ENCODE measurements around the gene TARM1. TPM values are rescaled to one million over a fixed set of nuclear protein-coding genes. Genes with fewer than 3 reads are reported as not detected.

The TARM1 gene
- total RNA-seq, 2 donors from 2014 or later, result not detected

GRCh38 chr19:54029930-54030490 lies 51.2 kb downstream of the TARM1 start:
- H3K36me3 ChIP-seq, result no peaks in the 10 kb centered on the region
- no peak overlapping the region for H3K4me3 ChIP-seq
- no peak overlapping the region for H3K27ac ChIP-seq
- DNase-seq (ENCODE audit: low spot score), result no peak
- no peak for ATAC-seq (ENCODE audit: insufficient number of reproducible peaks, low FRiP score, low read depth)
- no peaks in the 10 kb centered on the region for H3K9me3 ChIP-seq
- H3K4me1 ChIP-seq (ENCODE audit: control insufficient read depth in 1 of 2, low read depth in 2 of 2), result no peaks in the 10 kb centered on the region
- TF ChIP-seq, protein P1, sequence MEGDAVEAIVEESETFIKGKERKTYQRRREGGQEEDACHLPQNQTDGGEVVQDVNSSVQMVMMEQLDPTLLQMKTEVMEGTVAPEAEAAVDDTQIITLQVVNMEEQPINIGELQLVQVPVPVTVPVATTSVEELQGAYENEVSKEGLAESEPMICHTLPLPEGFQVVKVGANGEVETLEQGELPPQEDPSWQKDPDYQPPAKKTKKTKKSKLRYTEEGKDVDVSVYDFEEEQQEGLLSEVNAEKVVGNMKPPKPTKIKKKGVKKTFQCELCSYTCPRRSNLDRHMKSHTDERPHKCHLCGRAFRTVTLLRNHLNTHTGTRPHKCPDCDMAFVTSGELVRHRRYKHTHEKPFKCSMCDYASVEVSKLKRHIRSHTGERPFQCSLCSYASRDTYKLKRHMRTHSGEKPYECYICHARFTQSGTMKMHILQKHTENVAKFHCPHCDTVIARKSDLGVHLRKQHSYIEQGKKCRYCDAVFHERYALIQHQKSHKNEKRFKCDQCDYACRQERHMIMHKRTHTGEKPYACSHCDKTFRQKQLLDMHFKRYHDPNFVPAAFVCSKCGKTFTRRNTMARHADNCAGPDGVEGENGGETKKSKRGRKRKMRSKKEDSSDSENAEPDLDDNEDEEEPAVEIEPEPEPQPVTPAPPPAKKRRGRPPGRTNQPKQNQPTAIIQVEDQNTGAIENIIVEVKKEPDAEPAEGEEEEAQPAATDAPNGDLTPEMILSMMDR (IDR thresholded peaks at IDR 0.05), result peak; percentile 29
- H3K27me3 ChIP-seq (replicated peaks; ENCODE audit: insufficient read depth), result no peaks in the 10 kb centered on the region

GRCh38 chr19:54029301-54029700 lies 51.9 kb downstream of the TARM1 start:
- TF ChIP-seq, protein P1 (IDR thresholded peaks at IDR 0.05), result no peak
- no peaks in the 10 kb centered on the region for H3K9me3 ChIP-seq
- no peaks in the 10 kb centered on the region for H3K4me1 ChIP-seq (ENCODE audit: control insufficient read depth in 1 of 2, low read depth in 2 of 2)
- no peaks in the 10 kb centered on the region for H3K27me3 ChIP-seq (replicated peaks; ENCODE audit: insufficient read depth)
- H3K27ac ChIP-seq, result no peak overlapping the region
- no peak overlapping the region for H3K4me3 ChIP-seq
- no peaks in the 10 kb centered on the region for H3K36me3 ChIP-seq
- no peak for DNase-seq (ENCODE audit: low spot score)
- ATAC-seq (ENCODE audit: insufficient number of reproducible peaks, low FRiP score, low read depth), result no peak

GRCh38 chr19:54026656-54027055 lies 54.5 kb downstream of the TARM1 start:
- TF ChIP-seq, protein P1 (IDR thresholded peaks at IDR 0.05), result no peak
- no peaks in the 10 kb centered on the region for H3K9me3 ChIP-seq
- DNase-seq (ENCODE audit: low spot score) (no peak), ATAC-seq (ENCODE audit: insufficient number of reproducible peaks, low FRiP score, low read depth) (no peak)
- no peaks in the 10 kb centered on the region for H3K36me3 ChIP-seq
- no peaks in the 10 kb centered on the region for H3K27me3 ChIP-seq (replicated peaks; ENCODE audit: insufficient read depth)
- no peaks in the 10 kb centered on the region for H3K4me1 ChIP-seq (ENCODE audit: control insufficient read depth in 1 of 2, low read depth in 2 of 2)
- no peak overlapping the region for H3K4me3 ChIP-seq
- no peak overlapping the region for H3K27ac ChIP-seq

- ATAC-seq (ENCODE audit: insufficient number of reproducible peaks, low FRiP score, low read depth) (no peak), DNase-seq (ENCODE audit: low spot score) (no peak)
- no peaks in the 10 kb centered on the region for H3K4me1 ChIP-seq (ENCODE audit: control insufficient read depth in 1 of 2, low read depth in 2 of 2)
- no peaks in the 10 kb centered on the region for H3K36me3 ChIP-seq
- H3K27ac ChIP-seq, result no peak overlapping the region
- TF ChIP-seq, protein P1 (IDR thresholded peaks at IDR 0.05), result no peak
- no peaks in the 10 kb centered on the region for H3K27me3 ChIP-seq (replicated peaks; ENCODE audit: insufficient read depth)
- no peak overlapping the region for H3K4me3 ChIP-seq
- no peaks in the 10 kb centered on the region for H3K9me3 ChIP-seq
Observed at GRCh38 chr19:54024660-54025059, 56.5 kb downstream of the TARM1 start.

GRCh38 chr19:54023191-54023590 lies 58.0 kb downstream of the TARM1 start:
- Histone ChIP-seq H3K27ac (no peak overlapping the region), H3K27me3 (replicated peaks; ENCODE audit: insufficient read depth) (no peaks in the 10 kb centered on the region), H3K4me1 (ENCODE audit: control insufficient read depth in 1 of 2, low read depth in 2 of 2) (no peaks in the 10 kb centered on the region), H3K36me3 (no peaks in the 10 kb centered on the region), H3K9me3 (no peaks in the 10 kb centered on the region), H3K4me3 (no peak overlapping the region)
- TF ChIP-seq, protein P1 (IDR thresholded peaks at IDR 0.05), result no peak
- no peak for DNase-seq (ENCODE audit: low spot score)
- no peak for ATAC-seq (ENCODE audit: insufficient number of reproducible peaks, low FRiP score, low read depth)

All from thoracic aorta (tissue), 2 donors.